Peyer's patch (tissue), 4 donors: ENCODE measurements around the gene IMMT.

Experiments used
- CTCF ChIP-seq, 6 experiments: fragments of 450-650 bp in 4 of 6; fragments of 200-600 bp in 2 of 6; sonication (generic) in 1 of 6; IDR thresholded peaks; one replicate each; pipeline ENCODE4 v1.5.1; 2017 to 2019; ENCODE audit warnings: antibody characterized with exemption in 6 of 6, mild to moderate bottlenecking in 3 of 6, moderate library complexity in 1 of 6
- POLR2A ChIP-seq, 2 donors: fragments of 450-650 bp; IDR thresholded peaks; one replicate each; pipeline ENCODE4 v1.5.1; 2017; ENCODE audit warnings: antibody characterized with exemption in 2 of 2, mild to moderate bottlenecking in 2 of 2, moderate library complexity in 2 of 2

GRCh38 chr2:86176597-86176996 is 18.7 kb downstream of the IMMT start:
- TF ChIP-seq POLR2A (IDR thresholded peaks at IDR 0.05) (no peak), CTCF (IDR thresholded peaks at IDR 0.05) (no peak)
